ENCODE measurements around the gene FLRT2.

GRCh38 chr14:85594217-85594616 lies 64.3 kb downstream of the FLRT2 start:
- TF ChIP-seq CTCF (IDR thresholded peaks at IDR 0.05) (no peak), JUNB (IDR thresholded peaks at IDR 0.05) (no peak), EP300 (IDR thresholded peaks at IDR 0.05) (no peak), USF2 (IDR thresholded peaks at IDR 0.05) (no peak), REST (IDR thresholded peaks at IDR 0.05) (no peak)
